HCT116 (cell line): Measurements from ENCODE around the gene POLR3H. TPM values are rescaled to one million over a fixed set of nuclear protein-coding genes. Genes with fewer than 3 reads are reported as not detected.

Experiments used
- ATAC-seq: fragments of 200-7000 bp; cut with Tn5 transposase; 2 replicates; pipeline ENCODE4 v1.9.1; 2020; ENCODE audit warnings: mild to moderate bottlenecking, moderate library complexity
- BruUV-seq: library from RNA; stranded (reverse); fragments of 400-500 nt; replicated peaks from 2 replicates; lab custom pipeline; 2021; lab: Mats Ljungman, UMichigan
- CTCF ChIA-PET: fragments of 300-600 bp; sonication (Branson Sonifier 250); formaldehyde crosslinking; loops from one replicate; lab custom pipeline; 2021; ENCODE audit warnings: antibody characterized with exemption; lab: Charles Lee
- POLR2A ChIA-PET: fragments of 300-600, 350-600 bp; sonication (Branson Sonifier 250); formaldehyde crosslinking; loops from one replicate; lab custom pipeline; 2021; ENCODE audit warnings: antibody characterized with exemption; lab: Charles Lee
- RAD21 ChIA-PET, 2 experiments: fragments of 300-600 bp; sonication (Branson Sonifier 250); formaldehyde crosslinking; loops; one replicate each; lab custom pipeline; 2023; ENCODE audit warnings: low total read pairs in 2 of 2; ENCODE audit not compliant: uncharacterized antibody in 2 of 2, unreplicated experiment in 2 of 2, low non-redundant PET in 1 of 2; lab: Charles Lee
- DNase-seq: peaks from one replicate; pipeline ENCODE4 v3.0.0-alpha.2; 2010; ENCODE audit warnings: low read depth, low spot score
- H2AFZ ChIP-seq: fragments of 200-600 bp; shearing (Covaris generic), sonication (generic); 2 replicates; pipeline ENCODE4 v1.6.1; 2017; ENCODE audit warnings: low read depth, mixed run types, mixed read lengths, antibody characterized with exemption, low read length; ENCODE audit not compliant: poor library complexity, severe bottlenecking
- H3K27ac ChIP-seq: 2 replicates; pipeline ENCODE4 v1.5.1; 2012; ENCODE audit warnings: low read depth, low read length
- H3K27me3 ChIP-seq: fragments of 200-600 bp; sonication (generic); 2 replicates; pipeline ENCODE4 v1.6.1; 2016; ENCODE audit warnings: mixed run types, low read length, mixed read lengths; ENCODE audit not compliant: insufficient read depth
- H3K36me3 ChIP-seq, 2 experiments: fragments of 200-500 bp in 1 of 2; fragments of 200-600 bp in 1 of 2; sonication (Bioruptor generic) in 1 of 2; sonication (generic) in 1 of 2; 2 replicates each; pipeline versions ENCODE4 v1.5.1 to v1.6.1; 2014 to 2016; ENCODE audit warnings: low read length in 2 of 2, inconsistent platforms in 1 of 2, mixed read lengths in 1 of 2, mixed run types in 1 of 2; ENCODE audit not compliant: insufficient read depth in 2 of 2, control insufficient read depth in 1 of 2
- H3K4me1 ChIP-seq, 2 experiments: fragments of 200-600 bp in 1 of 2; sonication (generic) in 1 of 2; 2 replicates each; pipeline versions ENCODE4 v1.5.1 to v1.6.1; 2012 to 2017; ENCODE audit warnings: low read length in 2 of 2, inconsistent platforms in 1 of 2, mild to moderate bottlenecking in 1 of 2, mixed read lengths in 1 of 2, mixed run types in 1 of 2, moderate library complexity in 1 of 2; ENCODE audit not compliant: insufficient read depth in 2 of 2, control insufficient read depth in 1 of 2
- H3K4me2 ChIP-seq: fragments of 200-600 bp; sonication (generic); 2 replicates; pipeline ENCODE4 v1.6.1; 2017; ENCODE audit warnings: mixed run types, low read length, mixed read lengths
- H3K4me3 ChIP-seq, 2 experiments: fragments of 200-600 bp in 1 of 2; sonication (generic) in 1 of 2; replicated peaks in 1 of 2; 2 replicates each; pipeline ENCODE4 v1.5.1; 2011 to 2016; ENCODE audit warnings: low read length in 2 of 2, control low read depth in 1 of 2, low read depth in 1 of 2, mild to moderate bottlenecking in 1 of 2, mixed read lengths in 1 of 2, mixed run types in 1 of 2
- H3K79me2 ChIP-seq: fragments of 200-600 bp; sonication (generic); 2 replicates; pipeline ENCODE4 v1.6.1; 2017; ENCODE audit warnings: mild to moderate bottlenecking, mixed run types, low read length, moderate library complexity, mixed read lengths; ENCODE audit not compliant: insufficient read depth
- H3K9ac ChIP-seq: fragments of 200-600 bp; sonication (generic); 2 replicates; pipeline ENCODE4 v1.6.1; 2016; ENCODE audit warnings: low read length, mixed read lengths
- H3K9me2 ChIP-seq: fragments of 200-600 bp; sonication (generic), shearing (Covaris generic); 2 replicates; pipeline ENCODE4 v1.6.1; 2017; ENCODE audit warnings: mixed run types, mild to moderate bottlenecking, moderate library complexity; ENCODE audit not compliant: insufficient read depth
- H3K9me3 ChIP-seq, 2 experiments: fragments of 200-500 bp in 1 of 2; fragments of 200-600 bp in 1 of 2; sonication (Bioruptor generic) in 1 of 2; sonication (generic) in 1 of 2; 2 replicates each; pipeline ENCODE4 v1.6.1; 2014 to 2017; ENCODE audit warnings: low read length in 2 of 2, mixed read lengths in 2 of 2, inconsistent platforms in 1 of 2, low read depth in 1 of 2, mild to moderate bottlenecking in 1 of 2, mixed run types in 1 of 2, moderate library complexity in 1 of 2; ENCODE audit not compliant: control insufficient read depth in 1 of 2, insufficient read depth in 1 of 2
- H4K20me1 ChIP-seq: fragments of 200-600 bp; sonication (generic), shearing (Covaris generic); 2 replicates; pipeline ENCODE4 v1.6.1; 2017; ENCODE audit warnings: mixed run types, mild to moderate bottlenecking, moderate library complexity; ENCODE audit not compliant: insufficient read depth
- CBX3 ChIP-seq: IDR thresholded peaks from 2 replicates; pipeline ENCODE4 v1.6.1; 2012; ENCODE audit warnings: low read depth
- ELF1 ChIP-seq: IDR thresholded peaks from 2 replicates; pipeline ENCODE4 v1.6.1; 2012; ENCODE audit warnings: low read depth, borderline replicate concordance
- POLR2A ChIP-seq: IDR thresholded peaks from 2 replicates; pipeline ENCODE4 v1.7.0; 2011; ENCODE audit warnings: borderline replicate concordance; ENCODE audit not compliant: insufficient read depth, insufficient read length; ENCODE audit errors: extremely low read depth
- POLR2AphosphoS5 ChIP-seq: IDR thresholded peaks from 2 replicates; pipeline ENCODE4 v1.6.1; 2011; ENCODE audit warnings: mild to moderate bottlenecking, low read depth, low read length, moderate library complexity
- RAD21 ChIP-seq: IDR thresholded peaks from 2 replicates; pipeline ENCODE4 v1.6.1; 2012; ENCODE audit warnings: low read depth, mild to moderate bottlenecking
- SIN3A ChIP-seq: IDR thresholded peaks from 2 replicates; pipeline ENCODE4 v1.6.1; 2012; ENCODE audit warnings: low read depth
- SP1 ChIP-seq: IDR thresholded peaks from 2 replicates; pipeline ENCODE4 v1.6.1; 2012; ENCODE audit warnings: low read depth
- TCF7L2 ChIP-seq: IDR thresholded peaks from 2 replicates; pipeline ENCODE4 v1.7.0; 2011; ENCODE audit warnings: borderline replicate concordance, inconsistent platforms; ENCODE audit not compliant: insufficient read depth, insufficient read length; ENCODE audit errors: extremely low read depth
- intact Hi-C: fragments of 100-400 bp; cut with micrococcal nuclease; formaldehyde crosslinking; loops from 2 replicates; pipeline ENCODE4 v1.10.0; 2022
- total RNA-seq: library from RNA; stranded (reverse); gene quantifications from one replicate; pipeline ENCODE4 v1.2.1, GENCODE V29; 2021; ENCODE audit not compliant: unreplicated experiment
- TF ChIP-seq, protein P1 (sequence below): IDR thresholded peaks from 2 replicates; pipeline ENCODE4 v1.6.1; 2012; ENCODE audit warnings: low read depth

Gene POLR3H
- total RNA-seq, 1 experiment from 2014 or later, result 62.1 TPM

DNA sequence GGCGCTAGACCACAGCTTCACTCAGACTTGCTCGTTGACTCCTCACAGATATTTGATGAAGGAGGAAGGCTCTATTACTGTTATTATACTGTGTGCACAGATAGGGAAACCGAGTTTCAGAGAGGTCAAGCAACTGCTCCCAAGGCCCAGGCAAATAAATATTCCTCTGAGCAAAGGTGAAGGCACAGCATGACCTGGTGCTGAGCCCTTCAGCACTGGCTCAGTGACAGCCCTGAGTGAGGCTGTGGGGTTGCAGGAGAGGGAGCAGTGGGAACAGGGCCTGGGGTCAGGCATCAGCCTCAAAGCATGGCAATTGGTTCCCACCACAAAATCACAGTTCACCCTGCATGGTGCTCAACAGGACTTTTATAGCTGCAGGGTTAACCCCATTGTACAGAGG lies 7.1 kb downstream of the POLR3H start:
- Histone ChIP-seq H3K36me3 (peaks cover 37 to 57% of the 10 kb centered on the region in 2 experiments), H3K27ac (no peak overlapping the region), H3K4me2 (no peak overlapping the region), H3K9me3 (no peaks in the 10 kb centered on the region), H3K4me3 (no peak overlapping the region), H3K79me2 (peaks cover 87% of the 10 kb centered on the region), H3K9ac (no peak overlapping the region), H2AFZ (no peak overlapping the region), H4K20me1 (peaks cover 6% of the 10 kb centered on the region; the same call in 1 of the 2 replicates), H3K4me1 (peaks cover 0 to 1% of the 10 kb centered on the region in 2 experiments; a peak in 2 of 4 replicates), H3K9me2 (no peaks in the 10 kb centered on the region), H3K27me3 (no peaks in the 10 kb centered on the region)
- DNase-seq (no peak), ATAC-seq (no peak)
- BruUV-seq, result no TSS peak
- no peak for TF ChIP-seq POLR2A
- no peak for TF ChIP-seq TCF7L2
- TF ChIP-seq, protein P1, sequence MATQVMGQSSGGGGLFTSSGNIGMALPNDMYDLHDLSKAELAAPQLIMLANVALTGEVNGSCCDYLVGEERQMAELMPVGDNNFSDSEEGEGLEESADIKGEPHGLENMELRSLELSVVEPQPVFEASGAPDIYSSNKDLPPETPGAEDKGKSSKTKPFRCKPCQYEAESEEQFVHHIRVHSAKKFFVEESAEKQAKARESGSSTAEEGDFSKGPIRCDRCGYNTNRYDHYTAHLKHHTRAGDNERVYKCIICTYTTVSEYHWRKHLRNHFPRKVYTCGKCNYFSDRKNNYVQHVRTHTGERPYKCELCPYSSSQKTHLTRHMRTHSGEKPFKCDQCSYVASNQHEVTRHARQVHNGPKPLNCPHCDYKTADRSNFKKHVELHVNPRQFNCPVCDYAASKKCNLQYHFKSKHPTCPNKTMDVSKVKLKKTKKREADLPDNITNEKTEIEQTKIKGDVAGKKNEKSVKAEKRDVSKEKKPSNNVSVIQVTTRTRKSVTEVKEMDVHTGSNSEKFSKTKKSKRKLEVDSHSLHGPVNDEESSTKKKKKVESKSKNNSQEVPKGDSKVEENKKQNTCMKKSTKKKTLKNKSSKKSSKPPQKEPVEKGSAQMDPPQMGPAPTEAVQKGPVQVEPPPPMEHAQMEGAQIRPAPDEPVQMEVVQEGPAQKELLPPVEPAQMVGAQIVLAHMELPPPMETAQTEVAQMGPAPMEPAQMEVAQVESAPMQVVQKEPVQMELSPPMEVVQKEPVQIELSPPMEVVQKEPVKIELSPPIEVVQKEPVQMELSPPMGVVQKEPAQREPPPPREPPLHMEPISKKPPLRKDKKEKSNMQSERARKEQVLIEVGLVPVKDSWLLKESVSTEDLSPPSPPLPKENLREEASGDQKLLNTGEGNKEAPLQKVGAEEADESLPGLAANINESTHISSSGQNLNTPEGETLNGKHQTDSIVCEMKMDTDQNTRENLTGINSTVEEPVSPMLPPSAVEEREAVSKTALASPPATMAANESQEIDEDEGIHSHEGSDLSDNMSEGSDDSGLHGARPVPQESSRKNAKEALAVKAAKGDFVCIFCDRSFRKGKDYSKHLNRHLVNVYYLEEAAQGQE, result no peak
- no peak for TF ChIP-seq POLR2AphosphoS5
- TF ChIP-seq SP1, result no peak
- no peak for TF ChIP-seq CBX3
- TF ChIP-seq RAD21, result no peak
- TF ChIP-seq SIN3A, result no peak
- no peak for TF ChIP-seq ELF1
- POLR2A ChIA-PET, result no interaction called here
- RAD21 ChIA-PET, result no interaction called here
- CTCF ChIA-PET, result no interaction called here
- intact Hi-C loops, result no loop called here
